H1 (cell line): ENCODE results near the gene EPN3. TPM values are rescaled to one million over a fixed set of nuclear protein-coding genes. Genes with fewer than 3 reads are reported as not detected.
A peak's percentile ranks its signal among the peaks of the same experiment; 100 is the strongest.

Experiments
- ATF2 ChIP-seq: IDR thresholded peaks from 2 replicates; pipeline ENCODE4 v1.6.1; 2012; ENCODE audit warnings: low read length, inconsistent platforms
- FOSL1 ChIP-seq: IDR thresholded peaks from 2 replicates; pipeline ENCODE4 v1.6.1; 2011; ENCODE audit warnings: mild to moderate bottlenecking, low read depth, low read length, moderate library complexity; ENCODE audit not compliant: insufficient read depth
- NANOG ChIP-seq: IDR thresholded peaks from 2 replicates; pipeline ENCODE4 v1.6.1; 2011; ENCODE audit warnings: low read length, low read depth, mild to moderate bottlenecking, inconsistent platforms; ENCODE audit not compliant: insufficient read depth, poor library complexity, severe bottlenecking
- SP2 ChIP-seq: IDR thresholded peaks from 2 replicates; pipeline ENCODE4 v1.6.1; 2012; ENCODE audit warnings: mild to moderate bottlenecking, low read length, inconsistent platforms
- polyA plus RNA-seq, 7 experiments: library from polyadenylated mRNA; depleted of rRNA in 3 of 7; stranded (reverse) in 5 of 7; unstranded in 2 of 7; fragments of >200 nt in 5 of 7; fragments of 200-250 nt in 2 of 7; gene quantifications; 1 replicate in 5 of 7; 2 replicates in 1 of 7; 4 replicates in 1 of 7; pipeline versions ENCODE4 v1.2.1 to v1.2.3, GENCODE V29; 2011 to 2013; ENCODE audit warnings: missing spikeins in 2 of 7, mixed read lengths in 2 of 7
- total RNA-seq: library from RNA; stranded (reverse); fragmentation: NEBNext Ultra II Directional; extraction: Animal tissue kit (Norgen Biotek cat#: 25700); gene quantifications from 2 replicates; pipeline ENCODE4 v1.2.1, GENCODE V29; 2021

EPN3 gene
- total and polyA plus RNA-seq, 2 of the 8 experiments (the other 6 are each of a cell fraction or from before 2014, with no cell fraction given), result 6.7 to 7.9 TPM

- no peak for TF ChIP-seq FOSL1
- TF ChIP-seq ATF2, result no peak
- no peak for TF ChIP-seq SP2
- peak; percentile 51 for TF ChIP-seq NANOG
Observed at GRCh38 chr17:50547035-50547735, 14.7 kb downstream of the EPN3 start, which contains the start of gene SPATA20 (continued).
